H1 (cell line): Measurements from ENCODE around the gene LRP1. TPM values are rescaled to one million over a fixed set of nuclear protein-coding genes. Genes with fewer than 3 reads are reported as not detected.

Experiments used
- ASH2L ChIP-seq: fragments of 200-600, 300-600 bp; sonication (generic); IDR thresholded peaks from one replicate; pipeline ENCODE4 v1.7.1; 2017; ENCODE audit warnings: low read length
- ATF2 ChIP-seq: IDR thresholded peaks from 2 replicates; pipeline ENCODE4 v1.6.1; 2012; ENCODE audit warnings: low read length, inconsistent platforms
- CEBPB ChIP-seq: IDR thresholded peaks from 2 replicates; pipeline ENCODE4 v1.6.1; 2012; ENCODE audit warnings: low read depth, low read length
- CHD1 ChIP-seq: IDR thresholded peaks from 2 replicates; pipeline ENCODE4 v1.6.1; 2012; ENCODE audit warnings: low read depth, low read length, improper control_type of control experiment
- CTBP2 ChIP-seq: IDR thresholded peaks from 2 replicates; pipeline ENCODE4 v1.7.0; 2011; ENCODE audit warnings: borderline replicate concordance, mild to moderate bottlenecking, moderate library complexity, mixed read lengths, low read length; ENCODE audit not compliant: insufficient read depth, insufficient read length
- EGR1 ChIP-seq: IDR thresholded peaks from 2 replicates; pipeline ENCODE4 v1.6.1; 2011; ENCODE audit warnings: low read depth, low read length, borderline replicate concordance
- EP300 ChIP-seq, 2 experiments: IDR thresholded peaks; 1 replicate in 1 of 2; 2 replicates in 1 of 2; pipeline ENCODE4 v1.6.1; 2011 to 2012; ENCODE audit warnings: low read depth in 2 of 2, low read length in 2 of 2, mild to moderate bottlenecking in 2 of 2, borderline replicate concordance in 1 of 2, inconsistent platforms in 1 of 2, moderate library complexity in 1 of 2
- EZH2 ChIP-seq: fragments of 200-600 bp; sonication (generic); IDR thresholded peaks from 2 replicates; pipeline ENCODE4 v1.7.1; 2012; ENCODE audit warnings: low read depth, mild to moderate bottlenecking, moderate library complexity, low read length, inconsistent platforms; ENCODE audit not compliant: severe bottlenecking
- FOSL1 ChIP-seq: IDR thresholded peaks from 2 replicates; pipeline ENCODE4 v1.6.1; 2011; ENCODE audit warnings: mild to moderate bottlenecking, low read depth, low read length, moderate library complexity; ENCODE audit not compliant: insufficient read depth
- JUN ChIP-seq: IDR thresholded peaks from 2 replicates; pipeline ENCODE4 v1.6.1; 2011; ENCODE audit warnings: low read depth, mild to moderate bottlenecking, improper control_type of control experiment, low read length
- MAX ChIP-seq: IDR thresholded peaks from 2 replicates; pipeline ENCODE4 v1.6.1; 2012; ENCODE audit warnings: inconsistent platforms
- NANOG ChIP-seq: IDR thresholded peaks from 2 replicates; pipeline ENCODE4 v1.6.1; 2011; ENCODE audit warnings: low read length, low read depth, mild to moderate bottlenecking, inconsistent platforms; ENCODE audit not compliant: insufficient read depth, poor library complexity, severe bottlenecking
- PHF8 ChIP-seq: fragments of 200-600 bp; sonication (generic); conservative IDR thresholded peaks from 2 replicates; pipeline ENCODE4 v1.7.1; 2012; ENCODE audit warnings: low read depth, mild to moderate bottlenecking, inconsistent platforms, low read length, moderate library complexity
- RBBP5 ChIP-seq: IDR thresholded peaks from 2 replicates; pipeline ENCODE4 v1.7.1; 2012; ENCODE audit warnings: low read depth, mild to moderate bottlenecking, inconsistent platforms, low read length, moderate library complexity, borderline replicate concordance
- RNF2 ChIP-seq: fragments of 200-900, 300-1000 bp; sonication (generic); IDR thresholded peaks from 2 replicates; pipeline ENCODE4 v1.7.1; 2016; ENCODE audit warnings: borderline replicate concordance, low read depth, mild to moderate bottlenecking, antibody characterized with exemption, low read length; ENCODE audit not compliant: poor library complexity, severe bottlenecking; ENCODE audit errors: missing control alignments
- RXRA ChIP-seq: IDR thresholded peaks from 2 replicates; pipeline ENCODE4 v1.6.1; 2011; ENCODE audit warnings: low read depth, mild to moderate bottlenecking, low read length, moderate library complexity; ENCODE audit not compliant: insufficient read depth
- SIX5 ChIP-seq: IDR thresholded peaks from 2 replicates; pipeline ENCODE4 v1.6.1; 2011; ENCODE audit warnings: mild to moderate bottlenecking, low read depth, low read length
- SP2 ChIP-seq: IDR thresholded peaks from 2 replicates; pipeline ENCODE4 v1.6.1; 2012; ENCODE audit warnings: mild to moderate bottlenecking, low read length, inconsistent platforms
- SP4 ChIP-seq: IDR thresholded peaks from 2 replicates; pipeline ENCODE4 v1.6.1; 2012; ENCODE audit warnings: low read length, inconsistent platforms
- SUZ12 ChIP-seq: fragments of 200-600 bp; sonication (generic); IDR thresholded peaks from 2 replicates; pipeline ENCODE4 v1.6.1; 2012; ENCODE audit warnings: mild to moderate bottlenecking, inconsistent platforms, low read length, moderate library complexity, mixed read lengths
- TEAD4 ChIP-seq: IDR thresholded peaks from 2 replicates; pipeline ENCODE4 v1.6.1; 2012; ENCODE audit warnings: low read depth, low read length, inconsistent platforms, mixed read lengths
- YY1 ChIP-seq: IDR thresholded peaks from 2 replicates; pipeline ENCODE4 v1.6.1; 2011; ENCODE audit warnings: low read depth, mild to moderate bottlenecking, low read length
- ZNF274 ChIP-seq: IDR thresholded peaks from 2 replicates; pipeline ENCODE4 v1.7.0; 2012; ENCODE audit warnings: low read length, borderline replicate concordance; ENCODE audit errors: extremely low read depth
- polyA plus RNA-seq, 7 experiments: library from polyadenylated mRNA; depleted of rRNA in 3 of 7; stranded (reverse) in 5 of 7; unstranded in 2 of 7; fragments of >200 nt in 5 of 7; fragments of 200-250 nt in 2 of 7; gene quantifications; 1 replicate in 5 of 7; 2 replicates in 1 of 7; 4 replicates in 1 of 7; pipeline versions ENCODE4 v1.2.1 to v1.2.3, GENCODE V29; 2011 to 2013; ENCODE audit warnings: missing spikeins in 2 of 7, mixed read lengths in 2 of 7
- total RNA-seq: library from RNA; stranded (reverse); fragmentation: NEBNext Ultra II Directional; extraction: Animal tissue kit (Norgen Biotek cat#: 25700); gene quantifications from 2 replicates; pipeline ENCODE4 v1.2.1, GENCODE V29; 2021

The LRP1 gene
- total and polyA plus RNA-seq, 2 of the 8 experiments (the other 6 are each of a cell fraction or from before 2014, with no cell fraction given): 35.3 to 92.5 TPM

GRCh38 chr12:57214398-57214781 is 86.1 kb downstream of the LRP1 start (continued):
- TF ChIP-seq EZH2 (no peak), SP2 (no peak), TEAD4 (no peak), SUZ12 (no peak), RNF2 (no peak), SP4 (no peak; the same call in 1 of the 2 replicates), EGR1 (no peak), CTBP2 (no peak), CEBPB (no peak), RBBP5 (no peak), CHD1 (no peak), NANOG (no peak), YY1 (0 out of 2 replicates have a peak, but pooled peaks have one; percentile 25), ASH2L (no peak), ATF2 (no peak), EP300 (IDR thresholded peaks at IDR 0.05; ENCODE audit: borderline replicate concordance in 1 of 2, low read depth in 2 of 2, low read length in 2 of 2) (no peak; a peak in 1 of 3 replicates), SIX5 (no peak), MAX (no peak), JUN (no peak), PHF8 (no peak), RXRA (no peak), FOSL1 (no peak), ZNF274 (no peak)
